HUES48 (cell line): ENCODE results near the gene CCL3.
"Not testable (repeated sequence)": the region's sequence is repeated elsewhere in the genome, so short reads cannot be mapped to it uniquely, and the experiment has no call there.

Source experiments
- H3K27ac ChIP-seq: one replicate; pipeline ENCODE4 v1.7.0; 2013; ENCODE audit warnings: low read depth, low read length, inconsistent platforms
- H3K27me3 ChIP-seq: 2 replicates; pipeline ENCODE4 v1.6.1; 2013; ENCODE audit warnings: mild to moderate bottlenecking, low read length; ENCODE audit not compliant: control insufficient read depth, insufficient read depth
- H3K36me3 ChIP-seq: 2 replicates; pipeline ENCODE4 v1.6.1; 2013; ENCODE audit warnings: low read length; ENCODE audit not compliant: control insufficient read depth, insufficient read depth
- H3K4me1 ChIP-seq: 2 replicates; pipeline ENCODE4 v1.6.1; 2013; ENCODE audit warnings: mild to moderate bottlenecking, low read length; ENCODE audit not compliant: control insufficient read depth, insufficient read depth
- H3K4me3 ChIP-seq: 2 replicates; pipeline ENCODE4 v1.5.1; 2013; ENCODE audit warnings: mild to moderate bottlenecking, low read depth, low read length
- H3K9ac ChIP-seq: 2 replicates; pipeline ENCODE4 v1.6.1; 2013; ENCODE audit warnings: mild to moderate bottlenecking, low read depth, low read length, moderate library complexity
- H3K9me3 ChIP-seq: 2 replicates; pipeline ENCODE4 v1.6.1; 2013; ENCODE audit warnings: low read length; ENCODE audit not compliant: control insufficient read depth, insufficient read depth

The CCL3 gene

GRCh38 chr17:36113131-36113530 lies 23.2 kb upstream of the CCL3 start:
- not testable (repeated sequence) for H3K27me3 ChIP-seq, H3K9ac ChIP-seq, H3K27ac ChIP-seq, H3K9me3 ChIP-seq, H3K4me1 ChIP-seq, H3K36me3 ChIP-seq, H3K4me3 ChIP-seq

- Histone ChIP-seq H3K9ac (no peak overlapping the region), H3K4me3 (no peak overlapping the region), H3K4me1 (no peaks in the 10 kb centered on the region), H3K27me3 (no peaks in the 10 kb centered on the region), H3K27ac (no peak overlapping the region), H3K36me3 (no peaks in the 10 kb centered on the region), H3K9me3 (no peaks in the 10 kb centered on the region; the same call in 1 of the 2 replicates)
Measured at GRCh38 chr17:36112572-36112971, 22.6 kb upstream of the CCL3 start.

- Histone ChIP-seq H3K36me3 (no peaks in the 10 kb centered on the region), H3K27me3 (no peaks in the 10 kb centered on the region)
Measured at GRCh38 chr17:36111068-36111490, 21.1 kb upstream of the CCL3 start.

GRCh38 chr17:36108265-36108664 lies 18.3 kb upstream of the CCL3 start:
- H3K4me1 ChIP-seq, H3K36me3 ChIP-seq, H3K27me3 ChIP-seq, H3K27ac ChIP-seq, H3K9ac ChIP-seq, H3K4me3 ChIP-seq, H3K9me3 ChIP-seq: not testable (repeated sequence)

More at GRCh38 chr17:36111068-36111490, 21.1 kb upstream of the CCL3 start:
- H3K9ac ChIP-seq: no peak overlapping the region
- H3K27ac ChIP-seq: no peak overlapping the region
- H3K4me1 ChIP-seq: no peaks in the 10 kb centered on the region
- H3K9me3 ChIP-seq: no peaks in the 10 kb centered on the region; the same call in 1 of the 2 replicates
- H3K4me3 ChIP-seq: no peak overlapping the region

- H3K4me1 ChIP-seq: no peaks in the 10 kb centered on the region
- H3K27me3 ChIP-seq: no peaks in the 10 kb centered on the region
- H3K36me3 ChIP-seq: no peaks in the 10 kb centered on the region
- H3K27ac ChIP-seq: no peak overlapping the region
- no peaks in the 10 kb centered on the region for H3K9me3 ChIP-seq
- H3K9ac ChIP-seq: no peak overlapping the region
- H3K4me3 ChIP-seq: no peak overlapping the region
Measured at GRCh38 chr17:36107660-36108059, 17.7 kb upstream of the CCL3 start.

GRCh38 chr17:36106493-36106835 lies 16.5 kb upstream of the CCL3 start:
- H3K27ac ChIP-seq: no peak overlapping the region
- H3K36me3 ChIP-seq: no peaks in the 10 kb centered on the region
- no peaks in the 10 kb centered on the region for H3K9me3 ChIP-seq
- no peak overlapping the region for H3K9ac ChIP-seq
- H3K27me3 ChIP-seq: no peaks in the 10 kb centered on the region
- no peaks in the 10 kb centered on the region for H3K4me1 ChIP-seq
- H3K4me3 ChIP-seq: no peak overlapping the region

GRCh38 chr17:36105781-36106492 lies 16.0 kb upstream of the CCL3 start:
- Histone ChIP-seq H3K9ac (no peak overlapping the region), H3K27me3 (no peaks in the 10 kb centered on the region), H3K9me3 (no peaks in the 10 kb centered on the region), H3K27ac (no peak overlapping the region), H3K4me3 (no peak overlapping the region), H3K36me3 (no peaks in the 10 kb centered on the region), H3K4me1 (no peaks in the 10 kb centered on the region)

GRCh38 chr17:36104701-36105181 lies 14.8 kb upstream of the CCL3 start:
- H3K4me3 ChIP-seq: no peak overlapping the region
- H3K4me1 ChIP-seq: no peaks in the 10 kb centered on the region
- no peaks in the 10 kb centered on the region for H3K36me3 ChIP-seq
- H3K27ac ChIP-seq: no peak overlapping the region
- H3K27me3 ChIP-seq: no peaks in the 10 kb centered on the region
- no peak overlapping the region for H3K9ac ChIP-seq
- H3K9me3 ChIP-seq: no peaks in the 10 kb centered on the region

- not testable (repeated sequence) for H3K4me3 ChIP-seq, H3K9ac ChIP-seq, H3K4me1 ChIP-seq, H3K36me3 ChIP-seq, H3K27me3 ChIP-seq, H3K9me3 ChIP-seq, H3K27ac ChIP-seq
Measured at GRCh38 chr17:36104246-36104645, 14.3 kb upstream of the CCL3 start.

GRCh38 chr17:36103401-36103975 lies 13.5 kb upstream of the CCL3 start, which contains the start of gene CCL4:
TSS of gene CCL4 (plus strand) at chr17:36103827. CDS start at chr17:36103906, 79 bp downstream.
- not testable (repeated sequence) for H3K27me3 ChIP-seq, H3K9me3 ChIP-seq, H3K9ac ChIP-seq, H3K4me1 ChIP-seq, H3K27ac ChIP-seq, H3K4me3 ChIP-seq, H3K36me3 ChIP-seq

GRCh38 chr17:36099004-36099403 lies 9.1 kb upstream of the CCL3 start:
- not testable (repeated sequence) for H3K27ac ChIP-seq, H3K9ac ChIP-seq, H3K4me3 ChIP-seq, H3K36me3 ChIP-seq, H3K9me3 ChIP-seq, H3K4me1 ChIP-seq, H3K27me3 ChIP-seq
